Gastroesophageal sphincter (tissue), 3 donors: ENCODE results near the gene ZBTB5.

Experiments
- CTCF ChIP-seq, 4 experiments: fragments of 200-600 bp in 2 of 4; fragments of 450-650 bp in 2 of 4; sonication (generic) in 1 of 4; IDR thresholded peaks; one replicate each; pipeline ENCODE4 v1.5.1; 2017 to 2019; ENCODE audit warnings: antibody characterized with exemption in 4 of 4, mild to moderate bottlenecking in 2 of 4, moderate library complexity in 2 of 4
- POLR2A ChIP-seq, 2 donors: fragments of 450-650 bp; IDR thresholded peaks; one replicate each; pipeline ENCODE4 v1.6.1; 2017; ENCODE audit warnings: antibody characterized with exemption in 2 of 2, mild to moderate bottlenecking in 2 of 2, moderate library complexity in 1 of 2

DNA sequence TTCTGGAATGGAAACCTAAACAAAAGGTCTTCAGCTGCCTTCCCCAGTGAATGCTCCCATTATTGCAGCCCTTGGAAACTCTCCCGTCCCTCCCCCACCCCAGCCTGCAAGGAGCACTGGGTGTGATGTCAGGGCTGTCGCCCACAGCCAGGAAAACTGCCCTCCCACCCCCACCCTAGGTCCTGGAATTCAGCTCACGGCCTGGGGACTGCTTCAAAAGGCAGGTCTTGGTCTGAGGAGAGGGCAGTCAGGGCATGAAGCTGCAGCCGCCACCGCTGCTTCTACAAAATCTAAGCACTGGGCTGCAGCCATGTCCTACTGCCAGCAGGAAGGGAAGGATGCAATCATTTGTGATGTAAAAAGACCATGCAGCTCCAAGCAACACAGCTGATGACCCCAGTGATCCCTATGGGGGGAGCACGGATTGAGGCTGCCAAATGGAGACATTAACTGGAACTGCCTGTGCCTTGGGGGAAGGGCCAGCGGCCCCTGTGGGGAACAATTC lies 31.3 kb downstream of the ZBTB5 start:
- TF ChIP-seq CTCF (IDR thresholded peaks at IDR 0.05), result no peak
- TF ChIP-seq POLR2A (IDR thresholded peaks at IDR 0.05), result no peak
